HUDEP-2 (cell line): ENCODE measurements around the gene KLHL10.
"Not testable (repeated sequence)": the region's sequence is repeated elsewhere in the genome, so short reads cannot be mapped to it uniquely, and the experiment has no call there.

Experiments used
- DNase-seq, 76 experiments: peaks; one replicate each; lab custom pipeline; 2025; ENCODE audit not compliant: unreplicated experiment in 76 of 76; lab: John Stamatoyannopoulos, UW

KLHL10 gene

DNA sequence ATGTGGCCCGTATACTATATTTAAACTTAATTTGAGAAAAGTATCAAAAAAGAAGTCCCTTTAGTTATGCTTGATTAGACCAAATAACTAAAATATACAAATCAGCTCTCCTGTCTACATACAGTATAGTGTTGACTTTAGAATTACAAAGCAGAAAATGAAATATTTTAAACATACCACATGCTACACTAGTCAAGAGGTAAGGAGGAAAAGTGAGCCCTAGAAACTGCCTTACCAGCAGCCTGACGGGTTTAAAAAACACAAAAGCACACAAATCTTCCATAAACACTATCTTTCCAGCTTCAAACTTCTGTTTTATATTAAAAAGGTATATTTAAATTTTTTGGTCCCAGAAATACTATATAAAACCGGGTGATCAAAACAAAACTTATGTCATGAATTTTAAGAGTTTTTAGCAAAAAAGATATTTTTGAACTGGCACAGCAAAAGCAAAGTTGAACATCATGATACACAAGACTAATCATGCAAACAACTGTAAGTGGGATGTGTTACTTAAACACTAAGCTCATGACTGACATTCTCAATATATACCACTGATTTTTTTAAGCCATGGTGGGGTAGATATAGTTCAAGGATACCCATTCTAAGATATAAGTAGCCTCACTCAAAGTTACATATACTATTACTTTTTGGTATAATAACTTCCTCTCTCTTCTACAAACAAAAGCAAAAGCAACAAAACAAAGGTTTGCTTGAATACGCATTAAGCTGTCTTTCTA is 11.8 kb downstream of the KLHL10 start:
- no peak for DNase-seq

DNA sequence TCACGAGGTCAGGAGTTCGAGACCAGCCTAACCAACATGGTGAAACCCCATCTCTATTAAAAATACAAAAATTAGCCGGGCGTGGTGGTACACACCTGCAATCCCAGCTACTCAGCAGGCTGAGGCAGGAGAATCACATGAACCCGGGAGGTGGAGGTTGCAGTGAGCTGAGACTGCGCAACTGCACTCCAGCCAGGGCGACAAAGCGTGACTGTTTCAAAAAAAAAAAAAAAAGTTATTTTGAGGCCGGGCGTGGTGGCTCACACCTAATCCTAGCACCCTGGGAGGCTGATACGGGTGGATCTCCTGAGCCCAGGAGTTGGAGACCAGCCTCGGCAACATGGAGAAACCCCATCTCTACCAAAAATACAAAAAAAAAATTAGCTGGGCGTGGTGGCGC is 13.8 kb downstream of the KLHL10 start:
- DNase-seq, result not testable (repeated sequence)

DNA sequence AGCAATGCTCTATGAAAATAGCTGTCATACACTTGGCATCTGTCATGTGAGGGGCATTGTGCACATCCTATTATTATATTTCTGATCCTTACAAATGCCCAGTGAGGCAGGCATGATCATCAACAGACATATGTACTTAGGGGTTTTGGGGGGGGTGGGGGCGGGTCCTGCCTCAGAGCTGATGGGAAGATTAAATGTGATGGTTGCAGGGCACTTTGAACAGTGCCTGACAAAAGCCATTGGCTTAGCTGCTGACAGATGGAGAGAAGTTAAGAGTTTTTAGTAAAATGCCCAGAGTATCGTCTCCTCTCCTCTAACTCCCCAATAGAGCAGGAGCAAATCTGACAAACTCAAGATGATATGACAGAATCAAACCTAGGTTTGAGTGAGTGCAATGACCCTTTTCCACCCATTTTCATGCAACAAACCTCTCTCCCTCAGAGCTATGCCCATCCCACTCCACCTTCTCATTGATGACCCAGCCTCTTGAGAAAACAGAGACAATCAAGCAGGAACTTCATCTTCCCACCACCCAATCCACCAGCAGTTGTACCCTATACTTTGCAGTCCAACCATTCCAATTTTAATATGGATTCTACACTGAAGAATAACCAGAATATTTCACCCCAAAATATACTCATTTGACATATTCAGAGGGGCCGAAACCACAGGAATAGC is 22.8 kb downstream of the KLHL10 start:
- DNase-seq, result no peak

DNA sequence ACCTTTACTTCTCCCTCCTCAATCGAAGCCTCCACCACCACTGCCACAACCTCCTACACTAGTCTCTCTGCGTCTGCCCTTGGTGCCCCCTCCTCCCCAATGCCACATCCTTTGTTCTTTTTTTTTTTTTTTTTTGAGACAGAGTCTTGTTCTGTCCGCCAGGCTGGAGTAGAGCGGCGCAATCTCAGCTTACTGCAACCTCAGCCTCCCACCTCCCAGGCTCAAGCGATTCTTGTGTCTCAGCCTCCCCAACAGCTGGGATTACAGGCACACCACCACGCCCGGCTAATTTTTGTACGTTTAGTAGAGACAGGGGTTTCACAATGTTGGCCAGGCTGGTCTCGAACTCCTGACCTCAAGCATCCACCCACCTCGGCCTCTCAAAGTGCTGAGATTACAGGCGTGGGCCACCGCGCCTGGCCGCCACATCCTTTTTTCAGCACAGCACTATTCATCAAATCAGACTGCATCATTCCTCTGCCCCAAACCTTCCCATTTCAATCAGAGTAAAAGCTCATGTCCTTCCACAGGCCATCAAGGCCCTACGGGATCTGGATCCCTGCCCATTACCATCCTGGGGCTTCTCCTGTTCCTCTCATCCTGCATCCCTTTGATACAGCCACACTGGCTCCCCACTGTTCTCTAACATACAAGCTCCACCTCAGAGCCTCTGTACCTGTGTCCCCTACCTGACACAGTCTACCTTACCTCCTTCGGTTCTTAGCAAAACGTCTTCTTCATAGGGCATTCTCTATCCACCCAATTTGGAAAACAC is 25.6 kb downstream of the KLHL10 start:
- DNase-seq, result no peak

DNA sequence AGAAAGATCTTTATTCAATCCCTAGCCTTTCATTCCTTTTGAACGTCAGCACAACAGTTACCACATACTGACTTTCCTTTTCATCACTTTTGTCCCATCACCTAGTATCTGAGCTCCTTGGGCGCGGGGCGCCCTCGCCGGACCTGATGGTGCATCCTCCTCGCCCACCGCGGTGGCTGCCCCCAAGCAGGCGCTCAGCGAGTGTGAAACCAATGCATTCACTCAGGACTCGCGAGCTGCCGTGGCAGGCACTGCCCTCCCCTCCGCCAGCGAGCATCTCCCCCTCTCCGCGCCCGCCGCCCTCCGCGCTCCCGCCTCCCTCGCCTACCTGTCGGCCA is 26.8 kb downstream of the KLHL10 start:
- DNase-seq, result peak in 1 of 76 experiments; percentile 27

DNA sequence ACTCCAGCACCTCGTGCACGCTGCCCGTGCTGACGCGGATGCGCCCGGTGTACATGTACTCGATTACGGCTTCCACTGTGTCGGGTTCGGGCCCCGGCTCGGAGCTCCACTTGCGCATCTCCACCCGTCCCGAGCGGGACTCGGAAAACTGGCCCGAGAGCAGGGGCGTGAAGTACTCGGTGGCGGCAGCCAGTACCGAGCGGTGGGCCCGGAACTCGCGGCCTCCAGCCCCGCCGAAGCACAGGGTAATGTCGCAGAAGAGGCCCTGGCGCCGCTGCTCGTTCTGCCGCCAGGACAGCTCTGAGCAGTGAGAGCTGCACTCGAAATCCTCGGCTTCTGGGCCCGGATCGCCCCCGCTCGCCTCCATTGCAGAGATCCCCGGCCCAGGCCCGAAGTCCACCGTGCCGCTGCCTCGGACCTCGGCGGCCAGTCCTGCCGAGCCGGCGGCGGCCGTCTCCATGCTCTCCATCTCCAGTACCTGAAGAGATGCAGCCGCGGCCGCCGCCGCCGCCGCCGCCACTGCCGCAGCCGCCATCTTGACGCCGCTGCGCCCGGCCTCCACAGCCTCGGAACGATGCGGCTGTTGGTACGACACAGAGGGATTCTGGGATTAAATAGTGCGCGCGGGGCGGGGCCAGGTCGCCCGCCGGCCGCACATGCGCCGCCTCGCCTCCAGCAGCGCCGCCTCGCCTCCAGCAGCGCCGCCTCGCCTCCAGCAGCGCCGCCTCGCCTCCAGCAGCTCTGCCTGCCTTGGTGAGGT is 27.4 kb downstream of the KLHL10 start, which contains the start of gene KLHL11:
Gene KLHL11 (minus strand): TSS at position 588 of the 760 bp plus-strand sequence. CDS start 53 bp downstream, at position 535.
- DNase-seq, result peak in 74 of 76 experiments; percentile 15 to 91 (median 76)

GRCh38 chr17:41865596-41865893 is 27.9 kb downstream of the KLHL10 start:
- peak in 1 of 76 experiments; percentile 27 for DNase-seq

DNA sequence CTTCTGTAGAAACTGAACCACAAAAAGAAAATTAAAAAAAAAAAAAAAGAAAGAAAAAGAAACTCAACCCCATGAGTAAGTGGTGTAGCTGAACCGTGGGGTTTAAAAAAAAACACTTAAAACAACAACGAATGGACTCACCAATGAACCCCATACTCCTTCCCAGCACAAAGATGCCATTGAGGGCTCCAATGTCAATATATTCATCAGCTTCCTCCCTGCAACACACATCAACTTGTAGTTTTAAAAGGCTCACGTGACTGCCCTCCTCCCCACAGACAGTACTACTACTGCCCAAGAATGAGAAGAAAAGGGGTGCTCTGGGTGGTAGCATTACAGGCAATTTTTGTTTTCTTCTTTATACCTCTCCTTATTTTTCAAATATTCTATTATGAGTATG is 30.9 kb downstream of the KLHL10 start:
- DNase-seq, result no peak

DNA sequence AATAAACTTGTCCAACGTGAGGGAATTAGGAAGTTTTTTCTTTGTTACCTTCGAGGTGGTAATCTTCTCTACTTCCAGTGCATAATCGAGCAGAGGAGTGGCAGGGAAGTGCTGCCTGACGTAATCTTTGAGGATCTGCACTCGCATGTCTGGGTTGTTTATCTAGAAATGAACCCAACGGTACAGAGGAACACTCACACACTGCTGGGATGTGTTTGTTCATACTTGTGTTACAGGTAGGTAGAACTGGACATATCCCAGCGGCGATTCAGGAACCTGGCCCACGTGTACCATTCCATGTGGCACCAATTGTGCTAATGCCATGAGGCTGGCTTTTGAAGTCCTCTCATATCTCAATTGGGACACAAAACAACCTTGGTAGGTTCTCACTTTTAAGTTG is 31.8 kb downstream of the KLHL10 start:
- peak in 1 of 76 experiments; percentile 8 for DNase-seq

GRCh38 chr17:41870097-41870496 is 32.5 kb downstream of the KLHL10 start:
- no peak for DNase-seq

GRCh38 chr17:41870627-41871026 is 33.0 kb downstream of the KLHL10 start:
- no peak for DNase-seq

DNA sequence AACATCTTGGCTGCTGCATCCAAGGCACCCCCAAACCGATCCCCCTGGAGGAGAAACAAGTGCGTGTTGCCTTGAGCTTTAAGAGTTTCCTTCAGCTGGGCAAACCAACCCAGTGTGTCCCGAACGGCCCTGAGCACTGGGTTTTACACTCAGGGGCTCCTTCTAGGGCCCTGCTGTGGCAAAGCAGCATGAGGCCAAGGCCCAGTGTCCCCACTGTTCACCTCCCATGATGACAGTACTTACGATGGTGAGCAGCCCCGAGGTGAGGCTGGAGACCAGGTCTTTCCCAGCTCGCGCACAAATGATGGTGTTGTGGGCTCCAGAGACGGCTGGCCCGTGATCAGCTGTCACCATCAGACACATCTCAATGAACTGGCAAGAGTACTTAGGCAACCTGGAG is 34.2 kb downstream of the KLHL10 start:
- DNase-seq, result no peak

DNA sequence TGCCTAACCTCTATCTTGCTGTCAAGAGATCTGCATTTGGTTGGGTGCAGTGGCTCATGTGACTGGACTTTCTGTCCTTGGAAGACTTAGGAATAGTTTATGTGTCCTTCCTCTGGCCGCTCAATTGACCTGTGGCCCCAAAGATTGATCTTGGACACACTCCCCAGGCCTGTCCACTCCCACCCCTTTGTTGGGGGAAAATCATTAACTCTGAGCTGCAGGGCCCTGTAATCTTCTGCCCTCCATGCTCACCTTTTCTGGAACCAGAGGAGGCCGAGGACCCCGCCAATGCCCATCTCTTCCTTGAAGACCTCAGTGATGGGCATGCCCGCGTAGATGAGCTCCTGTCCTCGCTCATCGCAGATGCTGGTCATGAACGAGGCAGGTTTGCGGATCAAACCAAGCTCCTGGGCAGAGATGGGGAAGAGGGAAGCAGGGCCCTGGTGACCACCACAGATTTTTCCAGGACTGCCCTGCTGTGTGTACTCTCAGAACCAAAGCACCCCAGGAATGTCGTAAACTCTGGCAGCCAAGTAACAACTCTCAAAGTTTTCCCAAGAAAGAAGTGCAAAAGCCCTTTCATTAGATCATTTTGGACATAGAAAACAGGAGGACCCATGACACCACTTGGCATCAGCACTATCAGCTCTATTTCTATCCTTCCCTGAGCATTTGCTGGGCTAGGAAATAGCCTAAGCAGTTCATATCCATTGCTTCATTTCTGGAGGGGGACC is 36.1 kb downstream of the KLHL10 start:
- DNase-seq, result no peak

GRCh38 chr17:41874293-41874670 is 36.7 kb downstream of the KLHL10 start:
- not testable (repeated sequence) for DNase-seq

DNA sequence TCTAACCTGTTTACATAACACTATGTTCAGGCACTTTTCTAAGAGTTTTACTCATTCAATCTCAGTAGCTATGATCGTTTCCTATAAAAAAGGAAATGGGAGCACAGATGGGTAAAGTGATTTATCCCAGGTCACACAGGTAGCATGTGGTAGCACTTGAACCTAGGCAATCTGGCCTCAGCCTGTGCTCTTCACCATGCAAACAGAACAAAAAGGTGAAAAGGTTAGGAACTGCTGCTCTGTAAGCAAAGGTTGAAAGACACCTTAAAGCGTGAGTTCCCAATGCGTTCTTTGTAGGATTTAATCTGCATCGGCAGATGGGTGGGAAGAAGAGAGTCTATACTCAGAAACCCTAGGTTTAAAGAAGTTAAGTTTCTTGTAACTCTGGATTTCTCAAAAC is 42.5 kb downstream of the KLHL10 start:
- DNase-seq, result no peak

GRCh38 chr17:41882756-41883155 is 45.1 kb downstream of the KLHL10 start:
- no peak for DNase-seq

DNA sequence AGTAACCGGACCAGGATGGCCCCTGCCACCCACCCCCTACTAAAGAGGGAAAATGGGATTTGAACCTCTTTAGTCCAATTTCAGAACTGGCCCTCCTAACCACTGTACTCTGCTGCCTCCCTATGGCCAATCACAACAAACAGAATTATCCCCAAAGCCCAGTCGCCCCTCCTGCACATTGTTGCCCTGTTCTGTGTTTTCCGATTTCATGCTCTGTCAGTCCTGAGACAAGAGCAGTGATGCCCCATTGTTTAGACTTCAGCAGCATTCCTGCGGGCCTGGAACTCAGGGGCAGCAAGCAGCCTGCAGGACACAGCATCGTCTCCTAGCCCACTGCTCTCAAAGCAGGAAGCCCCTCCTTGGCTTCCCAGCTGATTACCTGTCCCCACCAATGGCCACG is 48.1 kb downstream of the KLHL10 start:
- no peak for DNase-seq

GRCh38 chr17:41888332-41888965 is 50.8 kb downstream of the KLHL10 start:
- no peak for DNase-seq

GRCh38 chr17:41891135-41892020 is 53.8 kb downstream of the KLHL10 start:
- DNase-seq, result no peak
